HuH-7 (cell line): Measurements from ENCODE around the gene SLC4A4.
"Not testable (repeated sequence)": the region's sequence is repeated elsewhere in the genome, so short reads cannot be mapped to it uniquely, and the experiment has no call there.

Experiments
- DNase-seq: peaks from one replicate; pipeline ENCODE4 v3.0.0; 2011; ENCODE audit warnings: low spot score

Gene SLC4A4

DNA sequence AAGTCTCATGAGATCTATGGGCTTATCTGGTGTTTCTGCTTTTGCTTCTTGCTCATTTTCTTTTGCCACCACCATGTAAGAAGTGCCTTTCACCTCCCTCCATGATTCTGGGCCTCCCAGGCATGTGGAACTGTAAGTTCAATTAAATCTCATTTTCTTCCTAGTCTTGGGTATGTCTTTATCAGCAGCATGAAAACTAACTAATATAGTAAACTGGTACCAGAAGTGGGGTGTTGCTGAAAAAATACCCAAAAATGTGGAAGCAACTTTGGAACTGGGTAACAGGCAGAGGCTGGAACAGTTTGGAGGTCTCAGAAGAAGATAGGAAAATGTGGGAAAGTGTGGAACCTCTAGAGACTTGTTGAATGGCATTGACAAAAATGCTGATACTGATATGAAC is 70.1 kb downstream of the SLC4A4 start:
- not testable (repeated sequence) for DNase-seq

DNA sequence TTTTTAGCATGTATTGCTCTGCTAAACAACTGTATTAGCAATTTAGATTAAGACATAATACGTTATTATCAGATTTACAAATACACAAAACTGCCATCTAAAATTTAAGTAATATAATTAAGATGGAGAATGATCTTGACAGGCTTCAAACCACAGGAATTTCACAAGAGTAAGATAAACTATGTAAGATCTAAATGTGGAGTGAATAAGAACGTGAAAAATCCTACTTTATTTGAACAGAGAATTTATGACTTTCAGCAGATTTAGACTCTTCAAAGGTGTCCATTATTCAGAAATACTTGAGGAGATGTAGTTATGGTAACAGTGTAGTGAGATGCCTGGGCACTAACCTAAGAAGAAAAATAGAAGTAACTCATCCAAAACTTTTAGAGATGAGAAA is 73.2 kb downstream of the SLC4A4 start:
- DNase-seq = no peak

DNA sequence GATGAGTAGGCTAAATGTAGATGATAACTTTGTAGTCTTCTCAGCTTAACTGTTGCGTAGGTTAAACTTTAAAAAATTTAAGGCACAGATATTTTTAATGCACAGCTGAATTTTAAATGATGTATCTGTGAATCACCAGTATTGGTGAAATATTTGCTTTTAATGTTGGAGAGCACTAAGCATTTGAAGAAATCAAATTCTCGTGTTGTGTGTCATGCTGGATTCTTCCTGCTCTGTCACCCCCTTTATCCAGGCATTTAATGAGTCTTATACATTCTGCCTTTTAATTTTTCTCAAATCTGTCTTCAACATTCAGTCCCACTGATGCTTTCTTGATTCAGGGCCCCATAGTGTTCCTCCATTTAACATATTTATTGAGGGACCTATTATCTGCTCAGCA is 76.7 kb downstream of the SLC4A4 start:
- no peak for DNase-seq

DNA sequence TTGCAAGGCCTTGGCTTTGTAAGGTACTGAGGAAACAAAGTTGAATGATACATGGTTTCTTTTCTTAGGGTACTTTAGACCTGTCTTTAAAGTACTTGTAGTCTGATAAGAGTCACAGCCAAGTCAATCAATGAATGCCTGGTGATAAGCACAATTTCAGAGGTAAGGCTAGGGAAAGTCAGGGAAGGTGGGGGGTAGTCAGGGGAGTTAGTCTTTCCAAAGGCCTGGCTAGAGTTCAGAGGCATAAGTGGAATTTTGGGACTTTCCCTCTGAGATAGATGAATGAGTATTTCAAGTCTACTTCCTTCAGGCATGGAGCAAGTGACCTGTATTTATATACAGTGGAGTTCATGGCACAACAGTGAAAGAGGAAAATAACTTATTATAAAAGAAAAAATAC is 78.3 kb downstream of the SLC4A4 start:
- DNase-seq = no peak

DNA sequence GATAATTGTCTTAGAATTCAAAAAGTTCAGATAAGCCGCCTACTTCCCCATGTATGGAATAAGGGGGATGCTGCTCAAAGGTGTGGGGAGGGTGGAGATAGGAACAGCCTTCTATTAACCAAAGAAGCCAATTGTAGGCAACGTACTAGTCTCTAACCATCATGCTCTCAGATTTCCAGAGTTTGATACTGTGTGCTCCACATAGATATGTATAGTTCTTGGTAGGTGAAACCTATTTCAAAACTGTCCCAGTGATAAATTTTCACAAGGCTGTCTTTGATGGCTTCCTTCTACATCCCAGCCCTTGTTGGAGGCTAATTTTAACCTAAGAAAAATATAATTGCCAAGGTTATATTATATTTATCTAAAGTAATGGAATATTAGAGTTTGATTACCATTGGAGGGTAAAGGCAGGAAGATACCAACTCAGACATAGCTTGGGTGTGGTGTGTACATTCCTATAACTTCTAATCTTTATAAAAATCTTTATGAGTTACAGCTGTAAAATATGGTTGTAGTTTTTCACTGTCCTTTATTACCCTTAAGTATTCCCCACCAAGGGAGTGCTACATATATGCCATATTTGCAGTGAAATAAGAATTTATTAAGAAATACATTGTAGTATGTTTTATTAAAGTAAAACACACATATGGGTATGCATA is 87.7 kb downstream of the SLC4A4 start:
- no peak for DNase-seq

DNA sequence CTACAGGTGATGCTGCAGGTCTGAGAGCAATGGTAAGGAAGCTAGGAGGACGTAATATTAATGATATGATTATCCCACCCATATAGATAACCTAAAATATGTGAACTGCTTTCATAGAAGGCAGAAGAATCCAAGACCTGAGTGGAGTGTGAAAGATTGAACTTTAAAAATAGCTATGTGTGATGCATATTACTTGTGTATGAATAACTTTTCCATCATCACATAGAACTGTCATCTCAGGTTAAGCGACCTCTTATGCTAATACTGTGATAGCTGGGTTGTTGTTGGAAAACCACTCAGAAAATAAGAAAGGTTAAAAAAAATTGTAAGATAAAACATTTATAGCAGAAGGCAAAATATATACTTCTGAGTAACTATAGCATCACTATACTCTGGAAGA is 90.3 kb downstream of the SLC4A4 start:
- DNase-seq = no peak

DNA sequence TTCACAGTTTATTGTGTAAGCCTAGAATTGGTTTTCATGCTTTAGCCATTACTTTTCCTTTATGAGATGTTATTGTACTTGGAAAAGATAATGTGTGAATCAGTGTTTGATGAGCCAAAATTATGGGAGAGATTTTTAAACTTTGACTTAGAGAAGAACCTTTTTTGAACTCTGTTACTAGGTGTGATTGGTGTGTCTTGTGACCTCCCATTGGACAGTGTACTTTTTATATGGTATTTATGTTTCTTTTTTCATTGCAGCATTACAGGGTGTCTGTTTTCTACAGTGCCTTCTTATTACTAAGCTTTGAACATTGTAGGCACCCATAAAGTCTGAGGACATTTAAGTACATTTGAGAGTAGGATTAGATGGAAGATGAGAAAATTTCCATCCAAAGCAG is 91.1 kb downstream of the SLC4A4 start:
- DNase-seq = no peak

DNA sequence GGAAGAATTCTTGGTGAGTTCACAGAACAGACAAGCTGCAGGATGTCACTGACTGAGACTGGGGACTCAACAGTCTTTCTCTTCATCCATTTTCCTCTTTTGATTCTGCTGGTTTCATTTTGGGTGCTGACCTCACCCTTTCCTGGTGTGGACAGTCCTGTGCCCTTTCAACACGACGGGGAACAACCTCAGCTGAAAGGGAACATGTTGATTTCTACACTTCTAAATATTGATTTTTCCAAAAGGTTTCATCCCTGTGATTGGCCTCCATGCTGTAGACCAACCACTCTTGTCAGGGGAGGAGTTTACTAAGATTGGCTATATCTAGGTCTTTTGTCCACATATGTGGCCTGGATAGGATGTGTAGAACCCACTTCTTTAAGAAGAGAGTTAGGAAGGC is 91.8 kb downstream of the SLC4A4 start:
- DNase-seq = no peak

DNA sequence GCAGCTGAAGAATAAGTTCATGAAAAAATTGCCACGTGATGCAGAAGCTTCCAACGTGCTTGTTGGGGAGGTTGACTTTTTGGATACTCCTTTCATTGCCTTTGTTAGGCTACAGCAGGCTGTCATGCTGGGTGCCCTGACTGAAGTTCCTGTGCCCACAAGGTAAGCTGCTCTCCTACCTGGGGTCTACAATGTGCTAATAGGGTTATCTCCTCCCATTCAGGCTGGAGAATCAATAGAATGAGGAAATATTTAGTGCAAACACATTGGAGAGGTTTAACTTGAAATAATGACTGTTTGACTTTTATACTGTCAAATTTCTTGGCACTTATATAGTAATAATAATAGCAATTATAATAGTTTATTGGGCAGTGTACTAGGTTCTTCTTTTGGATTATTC is 101.8 kb downstream of the SLC4A4 start:
- no peak for DNase-seq

DNA sequence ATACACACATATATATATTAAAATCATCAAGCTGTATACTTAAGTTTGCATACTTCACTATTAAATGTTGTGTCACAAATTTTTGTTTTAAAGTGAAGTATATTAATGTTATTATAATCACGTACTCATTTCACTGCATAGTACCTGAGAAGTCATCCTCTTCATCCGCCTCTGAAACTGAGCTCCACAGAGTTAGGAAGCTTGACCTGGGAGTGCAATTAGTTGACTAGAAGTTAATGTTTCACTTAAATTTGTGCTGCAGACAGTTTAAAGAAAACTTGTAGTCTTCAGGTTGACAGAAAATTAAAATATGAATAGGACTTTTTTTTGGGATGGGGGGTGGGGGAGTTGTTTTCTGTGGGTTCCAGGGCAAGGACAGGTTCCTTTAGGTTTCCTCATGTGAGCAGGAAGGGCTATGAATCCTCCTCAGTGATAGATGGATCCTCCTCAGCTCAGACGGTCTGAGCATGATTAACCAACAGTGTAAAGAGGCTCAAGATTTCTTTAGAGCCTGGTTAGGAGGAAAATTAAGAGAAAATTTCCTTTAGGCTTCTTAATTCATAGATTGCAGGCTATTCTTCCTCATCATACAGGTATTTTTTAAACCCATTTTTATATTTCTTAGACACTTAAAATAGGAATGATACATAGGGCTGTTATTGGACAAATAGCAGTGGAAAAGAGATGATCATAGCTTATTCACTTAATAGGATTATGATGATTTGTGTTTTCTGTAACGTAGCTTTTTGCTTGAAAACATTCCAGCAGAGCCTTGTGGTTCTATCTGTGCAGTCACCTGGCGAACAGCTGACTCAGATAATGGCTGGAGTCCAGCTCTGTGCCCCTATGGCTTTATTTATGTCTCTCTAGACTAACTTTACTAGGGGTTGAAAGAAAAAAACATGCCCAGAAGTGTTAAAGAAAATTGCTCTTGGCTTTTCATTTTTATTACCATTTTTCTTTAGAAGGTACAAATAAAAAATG is 102.7 kb downstream of the SLC4A4 start:
- no peak for DNase-seq

DNA sequence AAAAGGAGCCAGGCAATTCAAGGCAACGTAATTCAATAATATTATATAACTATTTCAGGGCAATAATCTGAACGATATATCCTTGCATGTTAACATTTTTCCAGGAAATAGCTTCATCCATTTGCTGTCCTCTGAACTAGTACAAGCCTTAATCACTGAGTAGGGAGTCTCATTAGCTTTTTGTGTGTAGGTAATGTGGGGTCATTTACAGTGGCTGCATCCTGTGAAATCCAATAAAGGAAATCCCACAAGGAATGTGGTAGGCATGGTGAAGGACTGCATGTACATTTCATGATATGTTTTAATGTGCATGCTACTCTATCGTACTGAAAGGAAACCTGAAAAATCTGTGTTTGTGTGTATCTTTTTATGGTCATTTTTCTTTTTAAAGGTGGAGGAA is 103.5 kb downstream of the SLC4A4 start:
- no peak for DNase-seq

DNA sequence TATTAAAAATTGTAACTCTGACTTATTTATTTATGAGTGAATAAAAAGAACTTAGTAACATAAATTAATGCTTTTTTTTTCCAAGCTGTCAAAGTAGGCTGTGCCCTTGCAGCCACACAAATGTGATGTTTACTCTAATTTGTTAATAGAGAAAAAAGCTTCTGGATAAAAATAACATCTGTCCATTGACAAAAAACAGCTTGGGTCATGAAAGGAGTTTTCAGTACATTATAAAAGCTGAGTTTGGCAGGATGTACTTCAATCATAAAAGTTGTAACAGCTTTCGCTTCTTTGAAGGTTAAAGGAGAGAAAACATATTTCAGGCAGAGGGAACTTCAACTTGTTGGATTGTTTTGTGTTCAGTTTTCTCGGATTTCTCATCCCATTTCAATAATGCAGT is 105.6 kb downstream of the SLC4A4 start:
- DNase-seq = no peak

DNA sequence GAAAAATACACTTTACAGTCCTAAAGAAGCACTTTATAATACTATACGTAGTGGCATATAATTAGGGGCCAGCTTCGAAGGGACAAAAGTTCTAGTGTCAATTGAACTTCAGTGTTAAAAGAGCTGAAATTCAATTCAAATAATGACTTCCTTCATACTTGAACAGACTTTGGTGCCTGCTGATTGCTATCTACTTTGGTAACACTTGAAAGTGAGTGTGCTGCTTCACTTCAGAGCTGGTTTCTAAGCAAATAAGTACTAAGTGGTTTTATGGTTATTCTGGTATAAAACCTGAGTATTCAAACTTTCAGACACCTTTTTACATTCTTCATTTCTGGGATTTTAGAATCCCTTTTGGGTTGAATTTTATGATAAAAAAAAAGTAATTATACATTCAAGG is 107.0 kb downstream of the SLC4A4 start:
- no peak for DNase-seq

DNA sequence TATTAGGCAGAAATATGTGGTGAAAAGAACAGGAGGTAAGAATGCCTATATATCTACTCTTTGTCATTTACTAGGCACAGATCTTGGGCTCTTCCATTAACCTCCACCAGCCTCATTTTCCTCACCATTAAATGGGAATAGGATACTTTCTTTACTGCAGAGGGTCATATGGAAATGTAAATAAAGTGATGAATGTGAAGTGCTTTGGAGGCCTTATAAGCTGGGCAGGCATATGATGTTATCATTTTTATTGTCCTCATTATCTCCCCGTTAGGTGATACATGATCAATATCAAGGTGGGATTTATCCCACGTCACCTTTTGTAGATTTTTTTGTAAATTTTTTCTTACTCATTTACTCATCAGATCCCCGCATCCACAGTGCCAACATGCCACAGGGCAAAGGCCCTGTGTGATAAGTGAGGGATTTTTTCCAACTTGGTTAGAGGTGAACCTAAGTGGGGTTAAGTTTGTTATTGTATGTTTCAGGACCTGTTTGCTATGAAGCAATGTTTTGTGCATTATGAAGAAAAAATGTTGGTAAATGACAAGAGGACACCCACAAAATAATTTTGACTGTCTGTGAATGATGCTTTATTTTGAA is 107.8 kb downstream of the SLC4A4 start:
- no peak for DNase-seq

DNA sequence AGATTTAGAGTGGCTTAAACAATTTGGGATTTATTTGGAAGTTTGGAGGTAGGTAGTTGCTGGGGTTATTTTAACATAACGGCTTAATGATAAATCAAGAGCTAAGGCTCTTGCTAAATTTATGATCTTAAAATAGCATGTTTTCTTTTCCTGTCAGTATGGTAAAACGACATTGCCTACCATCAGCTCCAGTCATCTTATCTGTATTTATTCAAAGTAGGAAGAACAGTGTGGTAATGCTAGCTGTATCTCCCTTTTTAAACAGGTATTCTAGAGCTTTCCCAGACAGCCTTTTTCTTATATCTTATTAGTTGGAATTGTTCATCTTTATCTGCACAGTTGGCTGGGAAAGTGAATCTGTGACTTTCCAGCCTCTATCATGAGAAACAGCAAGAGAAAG is 110.2 kb downstream of the SLC4A4 start:
- DNase-seq = no peak

DNA sequence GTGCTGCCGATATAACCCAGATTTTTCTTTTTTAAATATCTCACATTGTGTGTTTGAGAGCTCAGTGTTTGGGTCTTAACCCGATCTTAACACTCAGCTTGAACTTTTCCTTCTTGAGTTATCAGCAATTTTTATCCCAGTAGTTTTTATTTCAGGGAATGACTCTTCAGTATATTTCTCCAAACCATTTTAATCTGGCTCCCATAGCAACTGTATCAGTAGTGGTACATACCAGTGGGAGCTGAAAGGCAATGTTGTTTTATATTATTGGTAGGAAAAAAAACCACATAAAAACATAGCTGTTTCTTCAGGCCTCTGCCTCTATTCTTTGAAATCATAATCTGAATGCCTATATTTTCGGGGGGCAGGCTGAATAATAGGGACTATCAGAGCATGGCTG is 111.1 kb downstream of the SLC4A4 start:
- no peak for DNase-seq

DNA sequence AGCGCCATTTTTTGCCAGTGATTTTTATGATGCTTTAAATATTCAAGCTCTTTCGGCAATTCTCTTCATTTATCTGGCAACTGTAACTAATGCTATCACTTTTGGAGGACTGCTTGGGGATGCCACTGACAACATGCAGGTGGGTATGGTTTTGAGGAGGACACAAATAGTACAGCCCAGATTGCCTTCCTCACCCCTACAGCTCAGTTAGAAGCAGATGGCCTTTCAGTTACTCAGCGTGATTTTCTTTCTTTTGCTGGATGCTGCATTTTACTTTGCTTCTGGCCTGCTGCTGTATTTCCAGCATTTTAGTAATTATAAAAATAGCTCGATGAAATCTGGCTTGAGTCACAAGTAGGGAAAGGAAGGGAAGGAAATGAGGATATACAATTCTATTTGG is 114.7 kb downstream of the SLC4A4 start:
- DNase-seq = no peak

DNA sequence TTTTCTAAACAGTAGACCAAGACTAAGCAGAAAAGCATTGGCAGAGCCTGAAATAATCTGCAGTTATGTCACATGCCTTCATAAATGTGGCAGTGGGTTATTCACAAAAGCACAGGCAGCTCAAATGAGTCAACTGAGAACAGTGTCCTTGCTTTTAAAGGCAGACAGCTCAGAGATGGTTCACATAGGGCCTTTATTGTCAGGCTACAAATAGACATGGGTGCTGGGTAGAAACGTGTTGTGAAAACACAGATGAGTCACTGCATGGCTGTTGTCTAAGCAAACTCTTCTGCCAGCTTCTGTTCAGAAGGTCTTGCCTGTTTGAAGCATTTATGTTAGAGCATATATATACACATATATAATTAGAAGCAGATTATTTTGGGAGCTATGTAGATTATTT is 118.0 kb downstream of the SLC4A4 start:
- no peak for DNase-seq

DNA sequence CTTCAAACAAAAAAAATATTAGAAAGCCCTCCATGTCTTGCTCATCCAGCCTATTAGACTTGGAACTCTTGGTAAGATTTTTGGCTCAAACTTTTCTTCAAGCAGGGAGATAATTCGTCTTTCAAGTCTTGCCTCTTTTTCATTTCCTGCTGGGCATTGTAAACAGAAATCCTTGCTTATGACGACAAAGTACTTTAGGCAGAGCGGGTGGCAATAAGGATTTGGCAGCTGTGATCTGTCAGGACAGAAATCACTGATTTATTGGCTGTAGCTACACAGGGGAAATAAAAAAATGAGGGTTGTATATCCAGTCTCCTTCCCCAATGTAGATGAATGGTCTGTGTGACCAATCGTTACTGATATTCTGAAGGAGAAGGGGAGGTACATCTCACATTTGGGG is 121.6 kb downstream of the SLC4A4 start:
- no peak for DNase-seq

DNA sequence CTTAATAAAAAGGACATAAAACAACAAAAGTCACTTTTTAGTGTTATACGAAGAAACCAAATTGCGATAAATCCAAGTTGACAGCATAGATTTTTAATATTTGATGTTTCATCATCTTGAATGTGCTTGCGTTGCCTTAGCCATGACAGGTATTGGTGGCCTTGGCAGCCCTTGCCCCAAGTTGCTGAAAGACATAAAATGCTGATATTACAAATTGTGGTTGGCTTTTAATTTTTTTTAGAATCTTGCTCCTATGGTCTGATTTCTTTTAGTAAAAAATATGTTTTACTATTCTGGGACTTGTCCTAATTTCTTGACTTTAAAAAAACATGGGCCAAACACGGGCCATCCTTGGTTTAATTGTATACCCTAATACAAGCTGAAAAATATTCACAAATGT is 122.6 kb downstream of the SLC4A4 start:
- DNase-seq = no peak

DNA sequence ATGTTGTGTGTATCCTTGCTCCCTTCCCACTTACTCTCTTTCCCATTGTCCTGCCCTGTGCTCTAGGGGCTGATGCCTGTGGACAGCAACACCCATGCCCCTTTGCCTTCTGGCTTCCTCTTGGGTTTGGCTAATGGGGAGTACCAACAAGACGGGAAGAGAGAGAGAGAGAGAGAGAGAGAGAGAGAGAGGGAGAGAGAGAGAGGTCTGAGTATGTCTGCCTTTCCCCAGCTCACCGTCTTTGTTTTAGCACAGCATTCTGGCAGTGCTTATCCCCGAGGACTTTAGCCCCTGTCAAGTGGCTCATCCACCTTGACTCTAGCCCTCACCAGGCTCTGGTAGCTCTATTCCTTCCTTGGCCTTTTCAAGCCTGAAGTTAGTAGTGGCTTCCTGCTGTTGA is 128.0 kb downstream of the SLC4A4 start:
- no peak for DNase-seq

DNA sequence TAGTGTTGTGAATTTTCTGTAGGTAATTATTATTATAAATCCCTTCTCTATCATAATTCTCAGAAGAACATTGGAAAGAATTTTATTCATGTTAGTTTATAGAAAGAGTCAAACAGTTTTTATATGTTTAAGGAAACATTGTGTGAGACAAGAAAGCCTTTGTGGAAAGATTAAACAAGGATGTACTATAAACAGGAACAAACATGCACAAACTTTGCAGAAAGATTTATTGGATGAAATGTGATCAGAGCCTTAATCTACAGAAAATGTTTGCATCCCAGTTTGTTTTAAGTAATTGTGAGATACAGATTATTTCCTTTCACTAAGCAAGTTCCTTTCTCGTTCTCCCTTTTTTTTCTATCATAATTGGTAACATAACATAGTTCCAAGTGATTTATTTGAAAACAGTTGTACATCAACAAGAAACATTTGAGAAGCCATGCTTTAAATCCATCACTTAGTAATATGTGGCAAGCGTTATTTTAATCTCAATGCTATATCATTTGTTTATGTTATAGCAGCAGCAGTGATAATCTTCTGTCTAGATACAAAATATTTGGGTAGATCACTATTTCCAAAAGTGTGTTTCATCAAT is 129.4 kb downstream of the SLC4A4 start:
- no peak for DNase-seq

DNA sequence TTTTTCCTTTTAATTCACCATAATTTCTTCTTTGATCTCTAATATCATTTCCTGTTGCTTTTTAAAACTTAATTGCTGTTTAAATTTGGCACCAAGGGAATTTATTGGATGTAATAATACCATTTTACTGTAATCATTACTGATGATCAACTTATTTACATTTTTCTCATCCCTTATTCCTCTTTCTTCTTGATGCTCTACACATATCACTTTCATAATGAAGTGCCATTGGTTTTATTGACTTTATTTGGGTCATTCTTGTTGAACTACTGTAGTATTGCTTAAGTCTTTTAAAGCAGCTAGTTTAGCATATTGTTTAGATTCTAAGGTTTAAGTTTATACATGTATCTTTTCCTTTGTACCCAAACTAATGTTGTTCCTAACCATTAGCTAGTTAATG is 130.7 kb downstream of the SLC4A4 start:
- DNase-seq = no peak
